Esophagus muscularis mucosa (tissue), 4 donors: Measurements from ENCODE around the gene TNRC18.

ENCODE experiments used
- CTCF ChIP-seq, 3 experiments: fragments of 200-600 bp in 2 of 3; fragments of 450-650 bp in 1 of 3; sonication (generic) in 2 of 3; IDR thresholded peaks; one replicate each; pipeline ENCODE4 v1.5.1; 2017 to 2019; ENCODE audit warnings: antibody characterized with exemption in 3 of 3, mild to moderate bottlenecking in 2 of 3, moderate library complexity in 1 of 3
- EP300 ChIP-seq: sonication (generic); formaldehyde crosslinking; IDR thresholded peaks from one replicate; pipeline ENCODE4 v1.6.1; 2017; ENCODE audit warnings: antibody characterized with exemption
- POLR2A ChIP-seq: fragments of 450-650 bp; IDR thresholded peaks from one replicate; pipeline ENCODE4 v1.6.1; 2017; ENCODE audit warnings: antibody characterized with exemption, moderate library complexity, mild to moderate bottlenecking, low read depth

- TF ChIP-seq CTCF (IDR thresholded peaks at IDR 0.05) (no peak), POLR2A (no peak), EP300 (no peak)
Measured at GRCh38 chr7:5339955-5340354, 83.7 kb downstream of the TNRC18 start.
